Skin epidermis (tissue), 12 donors: ENCODE results near the gene EBF3.
A peak's percentile ranks its signal among the peaks of the same experiment; 100 is the strongest.

ENCODE experiments used
- H3K27ac ChIP-seq, 21 experiments: fragments of 200-600 bp; sonication (generic) in 11 of 21; one replicate each; pipeline ENCODE4 v1.5.0; 2020; ENCODE audit warnings: mild to moderate bottlenecking in 3 of 21, inconsistent platforms in 2 of 21, moderate library complexity in 2 of 21
- H3K4me3 ChIP-seq, 7 experiments: fragments of 200-600 bp; sonication (generic) in 2 of 7; one replicate each; pipeline ENCODE4 v1.5.0; 2020; ENCODE audit warnings: inconsistent platforms in 2 of 7, mild to moderate bottlenecking in 2 of 7, moderate library complexity in 1 of 7

EBF3 gene

GRCh38 chr10:129972145-129972965 is 8.3 kb upstream of the EBF3 start:
- no peak overlapping the region for H3K4me3 ChIP-seq
- H3K27ac ChIP-seq: no peak overlapping the region

DNA sequence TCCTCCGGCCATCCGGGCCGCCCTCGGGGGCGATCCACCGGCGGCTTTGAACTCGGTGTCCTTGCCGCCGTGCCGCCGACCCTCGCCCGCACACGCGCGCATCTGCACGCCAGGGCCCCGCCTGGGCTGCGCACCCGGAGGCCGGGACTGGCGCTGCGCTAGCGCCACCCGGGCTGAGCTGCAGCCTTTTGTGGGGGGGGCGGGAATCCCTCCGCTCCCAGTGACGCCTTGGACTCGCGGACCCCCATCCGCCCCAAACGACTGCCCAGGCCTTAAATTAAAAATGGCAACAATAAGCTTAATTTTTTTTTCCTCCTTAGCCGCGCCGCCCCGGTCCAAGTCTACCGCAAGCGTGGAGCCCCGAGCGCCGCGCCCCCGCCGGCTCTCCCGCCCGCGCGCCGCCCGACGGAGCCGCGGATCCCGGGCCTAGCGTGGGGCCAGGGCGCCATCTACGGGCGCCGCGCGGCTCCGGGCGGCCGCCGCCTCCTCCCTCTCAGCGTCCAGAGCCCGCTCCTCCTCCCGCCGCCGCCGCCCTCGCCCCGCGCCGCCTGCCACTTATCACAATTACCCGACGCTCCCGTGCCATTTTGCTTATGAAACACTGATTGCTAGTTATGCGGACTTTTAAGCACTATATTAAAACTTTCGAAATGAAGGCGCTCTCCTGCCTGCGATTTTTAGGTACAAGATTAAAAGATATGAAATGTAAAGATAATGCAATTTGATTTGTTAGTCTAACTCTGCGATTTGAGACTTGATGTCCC is 7.5 kb upstream of the EBF3 start:
- Histone ChIP-seq H3K4me3 (peak overlapping the region in 6 of 7 experiments; percentile 1 to 26 (median 24)), H3K27ac (no peak overlapping the region)

- no peak overlapping the region for H3K27ac ChIP-seq
- peak overlapping the region in 6 of 7 experiments; percentile 1 to 26 (median 24) for H3K4me3 ChIP-seq
Measured at GRCh38 chr10:129970465-129971364, 6.6 kb upstream of the EBF3 start.

GRCh38 chr10:129969911-129970464 is 5.9 kb upstream of the EBF3 start:
- Histone ChIP-seq H3K27ac (no peak overlapping the region), H3K4me3 (no peak overlapping the region)

- Histone ChIP-seq H3K4me3 (peak overlapping the region in 1 of 7 experiments; percentile 1), H3K27ac (no peak overlapping the region)
Measured at GRCh38 chr10:129969184-129969910, 5.3 kb upstream of the EBF3 start.

DNA sequence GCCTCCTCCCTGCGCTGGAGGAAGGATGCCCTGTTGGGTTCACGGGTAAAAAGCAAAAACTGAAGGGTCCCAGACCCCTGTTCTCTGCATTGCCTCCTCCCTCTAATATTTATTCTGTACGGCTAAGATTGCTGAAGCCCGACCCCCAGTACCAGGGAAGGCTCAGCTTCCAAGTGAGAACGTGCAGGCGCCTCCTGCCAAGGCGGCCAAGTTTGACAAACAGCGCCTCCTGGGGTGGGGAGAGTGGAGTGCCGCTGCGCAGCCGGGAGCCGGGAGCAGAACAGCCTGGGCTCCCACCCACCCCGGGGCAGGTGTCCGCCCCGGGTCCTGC is 4.7 kb upstream of the EBF3 start:
- Histone ChIP-seq H3K27ac (no peak overlapping the region), H3K4me3 (peak overlapping the region in 1 of 7 experiments; percentile 1)

DNA sequence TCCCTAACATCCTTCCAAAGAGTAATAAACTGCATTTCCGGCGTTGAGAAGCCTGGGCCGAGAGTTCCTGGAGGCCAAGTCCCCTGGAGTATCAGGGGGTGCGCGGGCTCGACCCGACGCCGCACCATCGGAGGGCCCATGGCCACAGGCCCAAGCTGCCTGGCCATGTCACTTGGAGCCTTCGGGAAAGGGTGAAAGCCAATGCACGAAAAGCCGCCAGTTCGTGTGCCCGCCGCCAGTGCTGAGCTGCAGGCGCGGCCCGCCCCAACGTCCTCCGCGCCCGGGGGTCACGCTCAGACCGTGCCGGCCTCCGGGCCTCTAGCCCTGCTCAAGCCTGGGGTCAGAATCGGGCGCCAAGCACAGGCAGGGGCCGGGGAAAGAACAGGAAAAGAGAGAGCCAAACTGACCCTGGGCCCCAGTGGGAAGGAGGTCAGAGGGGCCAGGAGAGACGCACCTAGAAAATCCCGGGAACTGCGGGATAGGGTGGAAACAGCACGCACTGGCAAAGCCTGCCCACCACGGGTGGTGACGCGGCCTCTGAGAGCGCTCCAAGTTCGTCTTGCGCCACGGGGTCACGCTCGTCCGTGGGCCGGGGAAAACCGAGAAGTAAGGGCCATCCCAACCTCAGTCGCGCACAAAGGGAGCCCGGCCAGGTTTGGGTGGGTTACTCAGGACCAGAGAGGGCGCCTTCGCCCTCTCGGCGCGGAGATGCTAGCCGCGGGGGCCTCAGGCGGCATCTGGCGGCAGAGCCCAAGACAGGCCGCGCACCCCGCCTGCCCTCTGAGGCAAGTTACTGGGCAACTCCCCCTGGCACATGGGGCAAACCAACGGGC is 4.2 kb upstream of the EBF3 start:
- Histone ChIP-seq H3K4me3 (no peak overlapping the region), H3K27ac (no peak overlapping the region)

DNA sequence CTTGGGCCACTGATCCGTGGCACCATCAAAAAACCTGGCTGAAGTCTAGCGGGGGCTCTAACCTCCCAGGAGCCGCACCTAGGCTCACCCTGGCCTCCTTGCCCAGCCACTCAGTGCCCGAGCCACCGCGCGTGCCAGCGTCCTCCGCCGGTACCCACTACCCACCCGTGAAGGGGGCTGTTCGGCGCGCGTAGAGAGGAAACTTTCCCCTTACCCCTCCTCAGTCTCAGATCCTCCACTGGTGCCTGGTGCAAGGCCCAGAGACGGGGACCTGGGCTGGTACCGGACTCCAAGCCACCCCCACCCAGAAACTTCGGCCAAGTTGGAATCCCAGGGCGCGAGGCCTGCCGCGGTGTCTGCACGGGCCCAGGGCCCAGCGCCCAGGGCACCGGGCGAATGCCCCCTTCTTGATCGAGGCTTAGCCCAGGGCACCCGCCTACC is 3.5 kb upstream of the EBF3 start:
- Histone ChIP-seq H3K4me3 (no peak overlapping the region), H3K27ac (no peak overlapping the region)

DNA sequence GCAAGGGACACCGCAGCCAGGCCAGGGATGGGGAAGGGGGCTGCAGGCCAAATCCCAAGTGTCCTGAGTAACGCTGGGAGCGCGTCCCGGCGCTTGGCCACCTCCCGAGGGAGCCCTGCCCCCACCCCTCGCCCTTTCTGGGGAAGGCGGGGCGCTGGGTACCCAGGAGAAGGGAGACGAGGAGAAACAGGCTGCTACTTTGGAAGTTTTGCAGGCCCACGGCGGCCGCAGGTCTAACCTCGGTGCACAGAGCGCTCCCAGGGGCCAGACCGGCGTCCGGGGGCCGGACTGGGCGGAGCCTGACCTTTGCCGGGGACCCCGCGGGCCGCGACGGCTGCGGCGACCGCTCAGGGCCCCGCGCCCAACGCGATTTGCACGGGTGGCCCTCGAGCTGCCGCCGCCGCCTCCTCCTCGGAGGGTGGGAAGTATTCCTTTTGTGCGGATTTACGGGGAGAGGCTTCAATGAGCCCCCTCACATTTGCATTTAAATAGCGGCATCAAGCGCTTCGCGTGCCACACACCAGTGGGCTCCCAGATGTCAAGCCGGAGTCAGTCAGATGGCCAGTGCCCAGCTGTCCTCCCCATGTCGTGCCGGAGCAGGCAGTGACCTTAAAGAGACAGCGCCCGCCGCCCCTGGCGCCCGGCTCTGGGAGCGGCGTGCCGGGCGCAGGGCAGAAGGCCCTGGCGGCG is 3.0 kb upstream of the EBF3 start:
- no peak overlapping the region for H3K27ac ChIP-seq

DNA sequence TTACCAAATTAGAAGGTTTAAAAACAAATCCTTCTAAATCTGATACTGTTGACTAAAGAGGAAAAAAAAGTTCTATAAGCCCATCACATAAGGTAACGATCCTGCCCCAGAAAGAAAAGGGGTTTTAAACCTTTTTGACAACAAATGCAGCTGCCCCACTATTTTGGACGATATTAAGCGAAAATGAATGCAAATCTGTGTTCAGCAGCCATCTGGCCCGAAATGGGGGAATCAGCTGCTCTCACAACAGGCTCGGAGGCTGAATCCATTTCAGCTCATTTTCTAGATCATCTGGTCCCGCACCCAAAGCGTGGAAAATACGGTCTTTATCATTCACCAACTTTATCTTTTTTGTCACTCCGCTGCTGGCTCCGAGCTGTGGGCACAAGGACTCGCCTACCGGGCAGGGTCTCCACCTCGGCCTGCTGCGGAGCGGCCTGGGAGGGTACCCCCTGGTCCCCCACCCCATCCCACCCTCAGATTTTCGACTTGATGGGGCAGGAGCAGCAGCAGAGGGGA is 2.4 kb upstream of the EBF3 start:
- Histone ChIP-seq H3K4me3 (no peak overlapping the region), H3K27ac (no peak overlapping the region)

More for the DNA sequence above, 3.0 kb upstream of the EBF3 start:
- H3K4me3 ChIP-seq: no peak overlapping the region

DNA sequence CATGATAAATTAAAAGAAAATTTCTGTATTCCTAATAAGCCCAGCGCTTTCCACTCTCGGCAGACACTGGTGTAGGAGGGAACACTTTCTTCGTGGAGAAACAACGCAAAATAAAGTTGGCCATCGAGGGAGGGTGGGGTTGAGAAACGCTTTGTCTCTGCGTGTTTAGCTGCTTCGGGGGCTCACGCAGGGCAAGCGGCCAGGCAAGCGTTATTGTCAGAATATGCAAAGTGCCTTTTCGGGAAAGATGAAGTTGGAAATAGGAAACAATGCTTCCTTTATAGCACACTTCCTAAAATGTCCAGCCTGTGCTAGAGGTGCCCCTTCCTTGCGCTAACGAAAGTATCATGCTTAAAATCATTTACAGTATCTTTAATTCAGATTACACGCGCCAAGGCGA is 1.9 kb upstream of the EBF3 start:
- Histone ChIP-seq H3K27ac (no peak overlapping the region), H3K4me3 (no peak overlapping the region)

DNA sequence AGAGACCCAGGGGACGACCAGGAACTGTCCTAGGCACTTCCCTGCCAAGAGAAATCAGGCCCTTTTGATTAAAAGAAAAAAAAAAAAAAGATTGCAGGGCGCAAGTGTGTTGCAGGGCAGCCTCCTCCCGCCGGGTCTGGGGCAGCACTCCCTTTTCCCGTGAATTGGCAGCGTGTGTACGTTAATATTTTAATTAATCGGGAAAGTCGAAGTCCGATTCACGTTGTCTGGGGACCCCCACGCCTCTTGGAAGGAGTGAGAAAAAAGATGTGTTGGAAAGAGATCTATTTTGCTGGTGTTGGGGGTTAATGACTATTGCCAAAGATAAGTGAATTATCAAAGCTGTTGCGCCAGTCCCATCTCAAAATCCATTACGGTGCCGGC is 1.3 kb upstream of the EBF3 start:
- Histone ChIP-seq H3K4me3 (peak overlapping the region in 6 of 7 experiments; percentile 8 to 54 (median 24)), H3K27ac (peak overlapping the region in 2 of 21 experiments; percentile 15 to 55)

DNA sequence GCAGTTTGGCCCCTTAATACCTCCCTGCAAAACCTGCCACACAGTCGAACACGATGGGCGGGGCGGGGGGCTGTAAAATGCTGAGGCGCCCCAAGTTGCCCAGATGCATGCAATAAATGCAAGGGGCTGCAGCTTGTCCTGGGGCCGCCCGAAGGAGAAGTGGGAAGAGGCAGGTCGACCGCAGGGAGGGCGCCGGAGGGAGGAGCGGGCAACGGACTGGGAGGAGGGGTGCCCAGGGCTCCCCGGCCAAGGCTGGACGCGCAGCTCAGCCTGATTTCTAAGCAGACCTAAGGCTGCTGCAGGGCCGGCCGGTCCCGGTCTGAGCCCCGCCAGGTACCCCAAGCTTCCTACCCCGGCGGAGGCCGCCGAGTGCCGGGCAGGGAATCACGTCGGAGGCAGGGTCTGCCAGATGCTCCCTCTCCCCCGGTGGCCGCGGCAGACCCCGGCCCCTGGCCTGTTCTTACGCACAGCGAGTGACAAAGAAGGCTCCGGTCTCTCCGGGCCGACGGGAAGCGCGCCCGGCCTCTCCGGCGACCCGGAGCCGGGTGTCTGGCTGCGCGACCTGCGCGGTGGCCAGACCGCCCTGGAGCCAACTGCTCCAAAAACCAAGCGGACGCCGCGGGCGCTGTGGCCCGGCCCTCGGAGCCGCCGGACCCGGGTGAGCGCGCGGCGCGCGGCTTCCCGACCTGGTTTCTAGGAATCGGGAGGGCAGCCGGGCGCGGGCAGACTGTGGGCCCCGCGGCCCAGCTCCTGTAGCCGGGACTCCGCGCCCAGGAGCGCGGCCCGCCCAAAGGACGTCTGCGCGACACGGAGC is 744 bp upstream of the EBF3 start:
- peak overlapping the region; percentile 8 to 54 (median 23) for H3K4me3 ChIP-seq
- peak overlapping the region in 7 of 21 experiments; percentile 7 to 55 (median 20) for H3K27ac ChIP-seq

GRCh38 chr10:129962872-129963640 is 1.0 kb downstream of the EBF3 start:
- Histone ChIP-seq H3K4me3 (peak overlapping the region; percentile 36 to 54 (median 45)), H3K27ac (peak overlapping the region in 9 of 21 experiments; percentile 28 to 69 (median 41))

DNA sequence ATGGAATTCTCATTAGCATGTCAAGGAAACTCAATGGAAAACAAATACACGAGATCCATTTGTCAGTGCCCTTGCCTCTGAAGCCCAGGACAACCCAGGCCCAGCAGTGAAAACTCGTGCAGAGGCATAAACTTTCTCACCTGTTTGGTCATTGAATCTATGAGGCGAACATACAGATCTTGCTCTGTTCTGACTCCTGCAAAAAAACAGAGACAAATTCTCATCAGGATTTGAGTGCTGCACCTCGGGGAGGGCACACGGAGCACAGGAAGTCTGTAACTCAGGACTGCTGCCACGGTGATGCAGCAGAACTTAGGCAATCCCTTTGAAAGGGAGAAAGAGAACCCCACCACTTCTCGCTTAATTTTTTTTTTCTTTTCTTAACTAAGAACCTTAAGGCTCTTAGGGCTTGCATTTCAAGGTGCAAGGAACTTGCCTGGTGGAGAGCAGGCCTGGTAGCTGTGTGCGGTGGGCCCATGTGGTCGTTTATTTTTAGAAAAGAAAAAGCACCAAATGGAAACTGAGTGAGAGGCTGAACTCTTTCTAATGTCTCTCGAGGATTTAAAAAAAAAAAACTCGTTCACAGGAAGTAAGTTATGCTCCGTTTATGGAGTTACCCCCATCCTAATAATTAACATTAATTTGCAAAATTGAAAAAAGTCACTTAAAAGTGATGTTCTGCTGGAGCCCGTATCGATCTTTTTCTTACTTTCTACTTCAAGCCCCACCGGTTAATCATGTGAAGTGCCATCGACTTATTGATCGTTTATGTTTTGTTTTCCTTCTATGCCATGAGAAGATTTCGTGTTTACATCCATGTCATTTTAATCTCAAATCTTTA is 1.8 kb downstream of the EBF3 start:
- H3K4me3 ChIP-seq: peak overlapping the region; percentile 36 to 54 (median 45)
- H3K27ac ChIP-seq: peak overlapping the region in 4 of 21 experiments; percentile 24 to 69 (median 52)
